Metanephros (tissue), 1 donor: ENCODE results near the gene PPT1. TPM values are rescaled to one million over a fixed set of nuclear protein-coding genes. Genes with fewer than 3 reads are reported as not detected.

Experiments
- total RNA-seq: library from RNA; depleted of rRNA; stranded (reverse); fragments of >200 nt; gene quantifications from one replicate; pipeline ENCODE4 v1.2.3, GENCODE V29; 2014

The PPT1 gene
- total RNA-seq = 61.5 TPM

GRCh38 chr1:40096977-40097782, at the start of gene PPT1:
Gene PPT1, minus strand, starts transcription at chr1:40097252. Its CDS starts 14 bp downstream, at chr1:40097238.

DNA sequence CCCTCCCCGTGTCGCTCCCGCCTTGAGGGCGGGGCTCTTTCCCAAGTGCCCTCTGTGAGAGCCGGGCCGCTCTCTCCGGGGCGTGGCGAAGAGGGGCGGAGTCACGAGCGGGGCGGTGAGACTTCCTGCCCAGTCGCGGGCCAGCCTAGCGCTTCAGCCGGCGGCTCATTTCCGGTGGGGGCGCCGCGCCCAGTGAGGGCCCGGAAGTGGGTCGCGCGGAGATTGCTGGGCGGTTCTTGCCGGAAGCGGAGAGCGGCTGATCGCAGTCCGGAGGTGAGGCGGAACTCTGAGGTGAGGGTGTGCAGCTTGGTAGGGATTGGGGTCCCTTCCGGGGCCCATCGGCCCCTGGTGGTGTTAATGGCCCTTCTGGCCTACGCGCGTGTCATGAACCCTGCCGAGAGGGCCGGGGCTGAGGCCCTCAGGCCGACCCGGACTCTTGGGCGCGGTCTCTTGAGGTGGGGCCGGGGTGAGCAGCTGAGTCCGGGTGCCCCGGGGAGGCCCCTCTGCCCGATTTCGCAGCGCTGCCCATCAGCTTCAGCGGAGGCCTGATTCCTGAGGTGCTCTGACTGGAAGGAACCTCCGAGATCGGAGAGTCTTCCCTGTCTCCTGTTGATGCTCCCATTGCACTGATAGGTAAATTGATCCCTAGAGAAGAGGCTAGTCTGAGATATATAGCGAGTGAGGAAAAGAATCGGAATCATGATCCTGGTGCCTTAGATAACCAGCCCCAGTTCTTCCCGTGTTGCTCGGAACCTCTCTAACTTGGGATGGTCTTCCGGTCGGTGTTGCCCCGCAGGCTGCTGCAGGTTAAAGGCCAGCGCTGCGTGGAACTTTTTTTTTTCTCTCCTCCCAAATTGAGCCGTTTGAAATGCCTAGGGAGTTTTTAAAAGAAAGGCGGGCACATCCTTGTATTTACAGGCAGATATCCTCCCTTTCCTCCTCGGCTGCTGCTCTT, 56.3 kb downstream of the PPT1 start, which contains the start of gene CAP1:
Gene CAP1 (plus strand): TSS at position 219 of the 955 bp plus-strand sequence. CDS start 18,618 bp downstream, outside the sequence.

Other genes starting within 250 kb of the PPT1 start
- gene TRIT1, start 213.7 kb downstream of the PPT1 start, total RNA-seq = 35.0 TPM
- 10.7 TPM for gene MYCL, start 195.3 kb downstream of the PPT1 start, total RNA-seq
- 4.4 TPM for gene MFSD2A, start 142.1 kb downstream of the PPT1 start, total RNA-seq
- gene CAP1, start 56.5 kb downstream of the PPT1 start, total RNA-seq = 120 TPM
- gene RLF, start 64.1 kb upstream of the PPT1 start, total RNA-seq = 33.2 TPM
- not detected for gene TMCO2, start 150.7 kb upstream of the PPT1 start, total RNA-seq
- 38.1 TPM for gene ZMPSTE24, start 161.0 kb upstream of the PPT1 start, total RNA-seq
- 18.7 TPM for gene COL9A2, start 220.0 kb upstream of the PPT1 start, total RNA-seq